Islet precursor cell (in vitro differentiated cells): ENCODE measurements around the gene TYRO3.
"Not testable (repeated sequence)": the region's sequence is repeated elsewhere in the genome, so short reads cannot be mapped to it uniquely, and the experiment has no call there.

Experiments
- DNase-seq: peaks from one replicate; pipeline ENCODE4 v3.0.0-alpha.2; 2018

The TYRO3 gene

GRCh38 chr15:41554915-41555314, 4.1 kb upstream of the TYRO3 start:
- no peak for DNase-seq

GRCh38 chr15:41556677-41557076, 2.3 kb upstream of the TYRO3 start:
- DNase-seq = no peak

GRCh38 chr15:41557673-41558399, 1.2 kb upstream of the TYRO3 start:
- DNase-seq = peak; percentile 96

- no peak for DNase-seq
Observed at GRCh38 chr15:41559239-41559782, 299 bp downstream of the TYRO3 start.

GRCh38 chr15:41560572-41560874, 1.5 kb downstream of the TYRO3 start:
- no peak for DNase-seq

GRCh38 chr15:41561104-41561776, 2.2 kb downstream of the TYRO3 start:
- DNase-seq = no peak

- peak; percentile 86 for DNase-seq
Observed at GRCh38 chr15:41561777-41562145, 2.7 kb downstream of the TYRO3 start.

GRCh38 chr15:41562244-41562643, 3.2 kb downstream of the TYRO3 start:
- no peak for DNase-seq

- DNase-seq = no peak
Observed at GRCh38 chr15:41562784-41563198, 3.8 kb downstream of the TYRO3 start.

- DNase-seq = peak; percentile 93
Observed at GRCh38 chr15:41564286-41564959, 5.4 kb downstream of the TYRO3 start.

- DNase-seq = no peak
Observed at GRCh38 chr15:41564960-41565502, 6.0 kb downstream of the TYRO3 start.

GRCh38 chr15:41565702-41566101, 6.7 kb downstream of the TYRO3 start:
- no peak for DNase-seq

- DNase-seq = no peak
Observed at GRCh38 chr15:41566121-41566885, 7.3 kb downstream of the TYRO3 start.

GRCh38 chr15:41567261-41567660, 8.2 kb downstream of the TYRO3 start:
- no peak for DNase-seq

GRCh38 chr15:41567862-41568261, 8.8 kb downstream of the TYRO3 start:
- DNase-seq = no peak

- peak; percentile 98 for DNase-seq
Observed at GRCh38 chr15:41568350-41569017, 9.5 kb downstream of the TYRO3 start.

- DNase-seq = not testable (repeated sequence)
Observed at GRCh38 chr15:41569232-41569631, 10.2 kb downstream of the TYRO3 start.

- no peak for DNase-seq
Observed at GRCh38 chr15:41570764-41571163, 11.8 kb downstream of the TYRO3 start.

GRCh38 chr15:41571948-41572347, 12.9 kb downstream of the TYRO3 start:
- DNase-seq = no peak

- DNase-seq = no peak
Observed at GRCh38 chr15:41572866-41573265, 13.9 kb downstream of the TYRO3 start.

GRCh38 chr15:41573396-41573795, 14.4 kb downstream of the TYRO3 start:
- DNase-seq = no peak

GRCh38 chr15:41574158-41574557, 15.1 kb downstream of the TYRO3 start:
- no peak for DNase-seq
